Measurements from ENCODE around the gene ALK. TPM values are rescaled to one million over a fixed set of nuclear protein-coding genes. Genes with fewer than 3 reads are reported as not detected.

Gene ALK
- total RNA-seq, 1 donor from 2014 or later, result under 0.01 TPM

DNA sequence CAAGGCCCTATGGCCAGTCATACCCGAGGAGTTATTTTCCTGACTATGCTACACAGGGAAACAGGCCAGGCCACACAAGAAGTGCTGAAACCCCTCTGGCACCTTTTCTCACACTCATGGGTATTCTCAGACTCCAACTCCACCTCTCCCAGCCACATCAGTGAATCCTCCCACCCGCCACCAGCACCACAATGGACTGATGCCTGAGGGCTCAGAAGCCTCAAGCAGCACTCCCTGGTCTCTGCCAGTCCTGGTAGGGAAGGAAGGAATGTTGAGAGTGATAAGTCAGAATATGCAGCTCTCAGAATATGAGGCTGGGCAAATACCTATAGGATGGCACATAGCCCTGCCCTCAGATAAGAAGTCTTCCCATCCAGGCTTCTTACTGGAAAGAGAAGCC lies 391.1 kb downstream of the ALK start:
- TF ChIP-seq, protein P1, sequence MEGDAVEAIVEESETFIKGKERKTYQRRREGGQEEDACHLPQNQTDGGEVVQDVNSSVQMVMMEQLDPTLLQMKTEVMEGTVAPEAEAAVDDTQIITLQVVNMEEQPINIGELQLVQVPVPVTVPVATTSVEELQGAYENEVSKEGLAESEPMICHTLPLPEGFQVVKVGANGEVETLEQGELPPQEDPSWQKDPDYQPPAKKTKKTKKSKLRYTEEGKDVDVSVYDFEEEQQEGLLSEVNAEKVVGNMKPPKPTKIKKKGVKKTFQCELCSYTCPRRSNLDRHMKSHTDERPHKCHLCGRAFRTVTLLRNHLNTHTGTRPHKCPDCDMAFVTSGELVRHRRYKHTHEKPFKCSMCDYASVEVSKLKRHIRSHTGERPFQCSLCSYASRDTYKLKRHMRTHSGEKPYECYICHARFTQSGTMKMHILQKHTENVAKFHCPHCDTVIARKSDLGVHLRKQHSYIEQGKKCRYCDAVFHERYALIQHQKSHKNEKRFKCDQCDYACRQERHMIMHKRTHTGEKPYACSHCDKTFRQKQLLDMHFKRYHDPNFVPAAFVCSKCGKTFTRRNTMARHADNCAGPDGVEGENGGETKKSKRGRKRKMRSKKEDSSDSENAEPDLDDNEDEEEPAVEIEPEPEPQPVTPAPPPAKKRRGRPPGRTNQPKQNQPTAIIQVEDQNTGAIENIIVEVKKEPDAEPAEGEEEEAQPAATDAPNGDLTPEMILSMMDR (conservative IDR thresholded peaks at IDR 0.05; ENCODE audit: low read depth, low read length), result no peak
- DNase-seq (ENCODE audit: low read depth), result no peak
- H3K4me3 ChIP-seq (ENCODE audit: low read depth, low read length), result no peak overlapping the region

DNA sequence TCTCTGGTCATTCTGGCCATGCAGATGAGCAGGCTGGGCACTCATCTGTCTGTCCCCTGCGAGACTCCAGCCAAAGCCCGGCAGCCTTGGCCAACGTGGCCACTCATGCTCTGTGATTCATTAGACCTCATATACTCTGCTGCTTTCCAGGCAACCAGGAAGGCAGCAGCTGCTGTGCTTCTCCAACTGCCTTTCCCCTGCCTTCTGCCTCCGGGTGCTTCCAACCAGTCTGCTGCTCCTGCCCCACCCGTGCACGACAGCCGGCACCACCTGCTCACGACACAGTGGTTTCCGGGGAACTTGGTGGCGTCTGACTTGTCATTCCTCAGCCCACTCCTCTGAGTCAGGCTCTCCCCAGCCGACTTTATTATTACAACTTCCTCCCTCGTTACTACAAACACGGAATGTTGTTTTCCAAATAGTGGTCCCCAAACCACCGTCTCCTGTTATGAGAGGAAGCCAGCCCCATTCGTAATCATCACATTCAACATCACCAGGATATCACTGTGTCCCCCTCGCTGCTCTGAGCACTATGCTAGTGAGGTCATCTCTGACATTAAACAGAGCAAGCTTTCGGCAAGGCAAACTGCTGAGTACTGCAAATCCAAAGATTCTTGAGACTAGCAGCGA lies 392.4 kb downstream of the ALK start:
- TF ChIP-seq, protein P1 (conservative IDR thresholded peaks at IDR 0.05; ENCODE audit: low read depth, low read length), result no peak
- H3K4me3 ChIP-seq (ENCODE audit: low read depth, low read length), result no peak overlapping the region
- DNase-seq (ENCODE audit: low read depth), result no peak

DNA sequence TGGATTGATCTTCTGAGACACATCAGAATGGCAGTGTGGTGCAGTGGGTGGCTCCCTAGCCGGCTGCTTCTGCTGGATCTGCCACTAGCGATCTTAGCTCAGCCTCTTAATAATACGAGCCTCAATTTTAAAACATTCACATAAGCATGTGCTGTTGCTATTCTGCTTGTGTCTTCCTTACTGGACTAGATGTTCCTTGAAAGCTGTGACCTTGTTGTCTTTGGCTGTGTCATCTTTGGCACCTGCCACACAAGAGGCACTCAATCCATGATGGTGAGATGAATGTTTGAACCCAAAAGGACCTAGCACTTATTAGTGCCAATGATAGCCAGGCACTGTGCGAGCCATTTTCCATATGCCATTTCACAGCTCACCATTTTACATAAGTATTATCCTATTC lies 393.0 kb downstream of the ALK start:
- TF ChIP-seq, protein P1 (conservative IDR thresholded peaks at IDR 0.05; ENCODE audit: low read depth, low read length), result no peak
- H3K4me3 ChIP-seq (ENCODE audit: low read depth, low read length), result no peak overlapping the region
- no peak for DNase-seq (ENCODE audit: low read depth)

GRCh38 chr2:29527947-29528346 lies 393.4 kb downstream of the ALK start:
- no peak overlapping the region for H3K4me3 ChIP-seq (ENCODE audit: low read depth, low read length)
- TF ChIP-seq, protein P1 (conservative IDR thresholded peaks at IDR 0.05; ENCODE audit: low read depth, low read length), result no peak
- DNase-seq (ENCODE audit: low read depth), result no peak

DNA sequence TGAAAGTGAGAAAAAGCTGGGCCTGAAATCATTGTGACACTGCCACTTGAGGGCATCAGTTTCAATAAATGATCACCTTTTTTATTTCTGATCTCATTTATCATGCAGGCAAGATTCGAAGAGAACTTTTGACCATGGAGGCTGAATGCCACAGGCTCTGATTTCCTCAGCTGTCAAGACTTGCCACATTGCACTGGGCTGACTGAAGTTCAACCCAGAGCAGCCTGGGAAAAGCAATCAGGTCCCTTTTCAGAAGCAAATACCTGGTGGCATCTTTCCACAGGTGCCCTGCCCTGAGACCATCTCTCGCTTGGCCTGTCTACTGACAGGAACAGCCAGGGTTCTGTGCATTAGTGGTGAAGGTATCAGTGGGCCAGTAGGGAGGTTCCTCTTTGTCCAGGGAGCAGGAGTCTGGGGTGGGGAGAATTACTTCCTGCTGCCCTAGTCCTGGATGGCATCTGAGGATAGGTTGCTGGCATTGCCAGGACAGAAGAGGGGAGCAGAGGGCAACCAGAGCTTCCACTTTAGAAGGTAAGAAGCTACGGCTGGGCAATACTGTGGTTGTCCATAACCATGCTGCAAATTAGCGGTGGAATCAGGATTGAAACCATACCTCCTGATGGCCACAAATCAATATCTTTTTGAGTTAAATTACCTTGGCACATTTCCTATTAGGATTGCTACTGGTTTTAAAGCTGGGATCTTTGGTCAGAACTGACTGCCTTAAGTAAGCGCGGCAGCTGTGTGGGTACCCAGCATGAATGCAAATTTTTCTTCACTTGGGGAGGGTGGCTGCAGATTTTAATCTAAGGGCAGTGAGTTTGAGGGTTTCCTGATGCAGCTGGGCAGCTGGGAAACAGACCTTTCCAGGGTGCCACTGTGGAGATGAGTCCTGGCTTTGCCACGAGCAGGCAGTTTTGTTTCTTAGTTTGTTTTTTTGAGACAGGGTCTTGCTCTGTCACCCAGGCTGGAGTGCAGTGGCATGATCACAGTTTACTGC lies 394.5 kb downstream of the ALK start:
- no peak overlapping the region for H3K4me3 ChIP-seq (ENCODE audit: low read depth, low read length)
- TF ChIP-seq, protein P1 (conservative IDR thresholded peaks at IDR 0.05; ENCODE audit: low read depth, low read length), result no peak
- DNase-seq (ENCODE audit: low read depth), result no peak

DNA sequence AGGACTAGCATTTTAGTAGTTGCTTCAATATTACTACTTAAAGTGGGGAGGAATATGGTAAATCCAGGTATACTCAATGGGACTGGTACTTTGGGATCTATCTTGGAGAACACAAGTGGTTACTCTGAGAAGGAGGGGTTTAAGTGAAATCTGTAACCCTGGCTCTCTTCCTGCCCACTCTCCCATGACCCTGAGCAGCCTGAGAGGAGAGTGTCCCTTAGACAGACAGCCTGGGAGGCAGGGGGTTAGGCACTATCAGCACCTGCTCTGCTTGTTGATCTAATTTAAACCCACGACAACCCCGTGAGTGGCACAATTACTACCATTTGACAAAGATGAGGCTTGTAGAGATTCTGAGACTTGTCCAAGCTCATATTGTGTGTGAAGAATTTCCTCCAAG lies 395.5 kb downstream of the ALK start:
- TF ChIP-seq, protein P1 (conservative IDR thresholded peaks at IDR 0.05; ENCODE audit: low read depth, low read length), result no peak
- H3K4me3 ChIP-seq (ENCODE audit: low read depth, low read length), result no peak overlapping the region
- no peak for DNase-seq (ENCODE audit: low read depth)
